ENCODE results near the gene NUBPL.
"Not testable (repeated sequence)": the region's sequence is repeated elsewhere in the genome, so short reads cannot be mapped to it uniquely, and the experiment has no call there.

NUBPL gene

DNA sequence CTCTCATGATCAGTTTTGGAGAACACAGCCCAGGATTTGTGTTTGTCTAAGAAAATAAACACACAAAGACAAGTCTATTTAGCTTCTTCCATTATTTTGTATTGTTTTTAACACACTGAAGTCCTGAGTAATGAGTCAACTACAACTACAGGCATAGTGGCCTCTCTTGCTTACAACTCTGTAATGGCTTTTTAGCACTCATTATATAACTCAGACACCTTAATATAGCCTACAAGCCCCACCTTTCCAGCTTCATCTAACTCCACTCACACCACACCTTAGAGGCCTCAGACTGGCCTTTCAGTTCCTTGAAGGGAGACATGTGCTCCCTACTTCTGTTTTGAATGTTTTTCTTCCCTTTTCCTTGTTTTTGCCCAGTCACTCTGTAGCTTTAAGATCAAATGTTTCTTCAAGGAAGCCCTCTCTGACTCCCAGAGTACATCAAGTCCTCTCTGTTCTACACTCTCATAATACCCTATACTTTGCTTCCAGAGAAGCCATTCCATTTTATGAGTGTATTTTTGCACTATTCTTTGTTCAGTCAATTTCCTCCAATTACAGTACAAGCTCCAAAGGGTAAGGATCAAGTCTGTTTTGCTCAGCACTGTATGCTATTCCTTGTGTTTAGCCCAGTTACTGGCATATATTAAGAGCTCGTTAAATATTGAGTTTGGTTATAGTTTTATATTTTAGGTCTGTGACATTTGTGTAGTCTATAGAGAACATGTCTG, 282.3 kb downstream of the NUBPL start:
- no peaks in the 10 kb centered on the region for H3K27me3 Mint-ChIP-seq
- H3K36me3 Mint-ChIP-seq, result peaks cover 18% of the 10 kb centered on the region
- H3K4me1 Mint-ChIP-seq, result no peaks in the 10 kb centered on the region
- DNase-seq (ENCODE audit: low spot score in 2 of 2) (no peak), ATAC-seq (ENCODE audit: low read depth) (no peak)
- H3K9me3 Mint-ChIP-seq, result no peaks in the 10 kb centered on the region
- H3K27ac Mint-ChIP-seq, result no peak overlapping the region
- no peak overlapping the region for H3K4me3 Mint-ChIP-seq

DNA sequence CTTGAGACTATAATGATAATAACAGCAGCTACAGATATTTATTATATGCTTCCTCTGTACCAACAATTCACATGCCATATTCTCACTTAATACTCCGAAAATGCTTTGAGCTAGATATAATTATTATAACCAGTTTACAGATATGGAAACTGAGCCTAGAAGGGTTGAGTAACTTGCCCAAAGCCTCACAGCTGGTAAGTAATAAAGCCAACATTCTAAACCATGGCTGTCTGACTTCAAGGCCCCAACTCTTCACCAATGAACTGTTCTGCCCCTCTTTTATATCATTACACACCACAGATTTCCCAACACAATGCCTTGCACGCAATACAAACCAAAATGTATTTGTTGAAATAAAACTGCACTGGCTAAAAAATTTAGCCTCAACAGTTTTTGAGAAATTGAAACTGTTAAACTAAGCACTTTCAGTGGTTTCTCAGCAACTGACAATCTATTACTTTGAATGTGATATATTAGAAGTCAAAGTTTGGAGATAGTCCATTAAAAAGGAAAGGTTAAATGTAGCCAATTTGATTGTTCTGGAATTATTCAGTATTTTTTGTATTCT, 293.4 kb downstream of the NUBPL start:
- DNase-seq (ENCODE audit: low spot score in 2 of 2) (no peak), ATAC-seq (ENCODE audit: low read depth) (no peak)
- Mint-ChIP-seq H3K9me3 (no peaks in the 10 kb centered on the region), H3K27ac (no peak overlapping the region), H3K27me3 (no peaks in the 10 kb centered on the region), H3K4me1 (no peaks in the 10 kb centered on the region), H3K4me3 (no peak overlapping the region), H3K36me3 (peaks cover 47% of the 10 kb centered on the region)

DNA sequence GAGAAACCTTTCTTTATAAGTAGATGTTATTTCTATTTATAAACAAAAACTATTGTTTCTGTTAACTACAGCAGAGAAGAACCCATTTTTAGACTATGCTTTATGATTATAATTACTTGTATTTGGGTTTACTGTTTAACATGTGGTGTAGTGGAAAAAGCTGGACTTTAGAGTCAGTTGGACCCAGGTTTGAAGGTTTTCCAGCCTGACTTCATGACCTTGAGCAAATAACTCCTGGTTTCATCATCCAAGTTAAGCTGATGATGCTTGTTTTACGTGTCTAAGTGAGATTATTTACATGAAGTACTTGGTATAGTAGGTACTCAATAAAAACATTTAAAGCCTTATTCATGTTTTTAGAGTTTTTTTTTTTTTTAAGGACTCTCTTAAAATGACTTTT, 294.1 kb downstream of the NUBPL start:
- Mint-ChIP-seq H3K4me3 (no peak overlapping the region), H3K9me3 (no peaks in the 10 kb centered on the region), H3K27me3 (no peaks in the 10 kb centered on the region), H3K27ac (no peak overlapping the region), H3K4me1 (no peaks in the 10 kb centered on the region), H3K36me3 (peaks cover 44% of the 10 kb centered on the region)
- no peak for ATAC-seq (ENCODE audit: low read depth)
- no peak for DNase-seq (ENCODE audit: low spot score in 2 of 2)

DNA sequence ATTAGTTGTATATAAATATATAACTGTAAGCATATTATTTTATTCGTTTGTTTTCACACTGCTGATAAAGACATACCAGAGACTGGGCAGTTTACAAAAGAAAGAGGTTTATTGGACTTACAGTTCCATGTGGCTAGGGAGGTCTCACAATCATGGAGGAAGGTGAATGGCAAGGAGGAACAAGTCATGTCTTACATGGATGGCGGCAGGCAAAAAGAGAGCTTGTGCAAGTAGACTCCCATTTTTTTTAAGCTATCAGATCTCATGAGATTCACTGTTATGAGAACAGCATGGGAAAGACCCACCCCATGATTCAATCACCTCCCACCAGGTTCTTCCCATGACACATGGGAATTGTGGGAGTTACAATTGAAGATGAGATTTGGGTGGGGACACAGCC, 294.8 kb downstream of the NUBPL start:
- H3K27me3 Mint-ChIP-seq; H3K9me3 Mint-ChIP-seq; H3K4me1 Mint-ChIP-seq; H3K27ac Mint-ChIP-seq; H3K4me3 Mint-ChIP-seq; ATAC-seq (ENCODE audit: low read depth); DNase-seq (ENCODE audit: low spot score in 2 of 2): not testable (repeated sequence)
- peaks cover 43% of the 10 kb centered on the region for H3K36me3 Mint-ChIP-seq

DNA sequence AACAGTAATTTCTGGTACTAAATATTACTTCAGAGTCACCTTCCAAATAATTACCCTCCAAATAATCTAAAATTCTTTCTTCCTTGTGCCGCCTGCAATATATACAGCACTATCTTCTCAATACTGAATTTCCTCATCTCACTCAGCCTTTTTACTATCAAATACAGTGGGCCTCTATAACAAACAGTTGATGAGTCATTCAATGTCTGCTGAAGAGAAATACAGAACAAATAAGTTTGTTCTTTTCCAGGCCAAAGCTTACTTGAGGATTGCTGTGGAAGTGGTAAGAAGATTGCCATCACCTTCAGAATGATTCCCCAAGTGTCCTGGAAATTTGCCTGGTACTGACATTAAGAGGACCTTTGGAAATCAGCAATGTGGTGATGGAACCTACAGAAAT, 297.7 kb downstream of the NUBPL start:
- H3K27ac Mint-ChIP-seq, result no peak overlapping the region
- no peaks in the 10 kb centered on the region for H3K27me3 Mint-ChIP-seq
- H3K36me3 Mint-ChIP-seq, result peaks cover 36% of the 10 kb centered on the region
- H3K9me3 Mint-ChIP-seq, result peaks cover 4% of the 10 kb centered on the region
- DNase-seq (ENCODE audit: low spot score in 2 of 2), result no peak
- H3K4me1 Mint-ChIP-seq, result no peaks in the 10 kb centered on the region
- H3K4me3 Mint-ChIP-seq, result no peak overlapping the region
- no peak for ATAC-seq (ENCODE audit: low read depth)

DNA sequence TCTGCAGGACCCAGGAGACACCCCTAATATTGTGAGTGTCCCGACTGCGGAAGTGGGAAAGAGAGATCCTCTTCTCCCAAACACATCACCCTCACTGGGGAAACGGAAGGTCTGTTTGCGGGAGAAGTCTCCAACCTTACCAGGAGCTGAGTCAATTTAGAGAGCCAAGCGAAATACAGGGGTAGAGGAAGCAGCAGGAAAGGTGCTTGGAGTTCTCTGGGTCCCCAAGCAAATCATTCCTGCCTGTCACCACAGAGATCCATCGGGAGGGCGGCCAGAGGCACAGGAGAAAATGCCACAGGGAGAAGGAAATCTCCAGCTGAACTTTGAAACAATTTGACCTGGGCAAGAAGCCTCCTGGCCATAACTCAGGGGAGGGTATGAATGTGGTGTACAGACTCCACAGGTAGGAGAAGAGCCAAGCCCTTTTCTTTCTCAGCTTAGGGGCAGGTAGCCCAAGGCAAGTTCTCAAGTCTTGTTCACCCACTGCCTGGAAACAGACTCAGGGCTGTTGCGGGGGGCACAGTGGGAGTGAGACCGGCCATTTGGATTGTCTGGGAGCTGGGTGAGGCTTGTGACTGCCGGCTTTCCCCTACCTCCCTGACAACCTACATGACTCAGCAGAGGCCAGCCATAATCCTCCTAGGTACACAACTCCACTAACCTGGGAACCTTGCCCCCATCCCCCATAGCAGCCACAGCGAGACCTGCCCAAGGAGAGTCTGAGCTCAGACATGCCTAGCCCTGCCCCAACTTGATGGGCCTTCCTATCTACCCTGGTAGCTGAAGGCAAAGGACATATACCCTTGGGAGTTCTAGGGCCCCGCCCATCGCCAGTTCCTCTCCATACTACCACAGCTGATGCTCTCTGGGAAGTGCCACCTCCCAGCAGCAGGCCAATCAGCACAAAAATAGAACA, 304.0 kb downstream of the NUBPL start:
- DNase-seq (ENCODE audit: low spot score in 2 of 2) (no peak), ATAC-seq (ENCODE audit: low read depth) (no peak)
- Mint-ChIP-seq H3K9me3 (peaks cover 21% of the 10 kb centered on the region), H3K4me1 (peaks cover 9% of the 10 kb centered on the region), H3K27ac (no peak overlapping the region), H3K36me3 (peaks cover 12% of the 10 kb centered on the region), H3K27me3 (no peaks in the 10 kb centered on the region), H3K4me3 (no peak overlapping the region)

DNA sequence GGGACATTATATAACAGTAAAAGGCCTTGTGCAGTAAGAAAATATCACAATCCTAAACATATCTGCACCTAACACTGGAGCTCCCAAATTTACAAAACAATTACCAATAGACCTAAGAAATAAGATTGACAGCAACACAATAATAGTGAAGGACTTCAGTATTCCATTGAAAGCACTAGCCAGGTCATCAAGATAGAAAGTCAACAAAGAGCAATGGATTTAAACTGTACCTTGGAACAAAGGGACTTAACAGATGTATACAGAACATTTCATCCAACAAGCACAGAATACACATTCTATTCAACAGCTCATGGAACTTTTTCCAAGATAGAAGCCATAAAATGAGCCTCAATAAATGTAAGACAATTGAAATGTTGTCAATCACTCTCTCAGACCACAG, 306.4 kb downstream of the NUBPL start:
- Mint-ChIP-seq H3K9me3 (peaks cover 17% of the 10 kb centered on the region), H3K27ac (no peak overlapping the region), H3K36me3 (peaks cover 5% of the 10 kb centered on the region), H3K4me1 (peaks cover 9% of the 10 kb centered on the region), H3K4me3 (no peak overlapping the region), H3K27me3 (no peaks in the 10 kb centered on the region)
- DNase-seq (ENCODE audit: low spot score in 2 of 2) (no peak), ATAC-seq (ENCODE audit: low read depth) (no peak)

DNA sequence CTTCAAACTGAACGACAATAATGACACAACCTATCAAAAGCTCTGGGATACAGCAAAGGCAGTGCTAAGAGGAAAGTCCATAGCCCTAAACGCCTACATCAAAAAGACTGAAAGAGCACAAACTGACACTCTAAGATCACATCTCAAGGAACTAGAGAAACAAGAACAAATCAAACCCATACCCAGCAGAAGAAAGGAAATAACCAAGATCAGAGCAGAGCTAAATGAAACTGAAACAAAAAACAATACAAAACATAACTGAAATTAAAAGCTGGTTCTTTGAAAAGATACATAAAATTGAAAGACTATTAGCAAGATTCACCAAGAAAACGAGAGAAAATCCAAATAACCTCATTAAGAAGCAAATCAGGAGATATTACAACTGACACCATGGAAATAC, 306.9 kb downstream of the NUBPL start:
- not testable (repeated sequence) for H3K4me1 Mint-ChIP-seq; H3K27me3 Mint-ChIP-seq; H3K36me3 Mint-ChIP-seq; DNase-seq (ENCODE audit: low spot score in 2 of 2); ATAC-seq (ENCODE audit: low read depth); H3K27ac Mint-ChIP-seq; H3K4me3 Mint-ChIP-seq
- peaks cover 17% of the 10 kb centered on the region for H3K9me3 Mint-ChIP-seq

DNA sequence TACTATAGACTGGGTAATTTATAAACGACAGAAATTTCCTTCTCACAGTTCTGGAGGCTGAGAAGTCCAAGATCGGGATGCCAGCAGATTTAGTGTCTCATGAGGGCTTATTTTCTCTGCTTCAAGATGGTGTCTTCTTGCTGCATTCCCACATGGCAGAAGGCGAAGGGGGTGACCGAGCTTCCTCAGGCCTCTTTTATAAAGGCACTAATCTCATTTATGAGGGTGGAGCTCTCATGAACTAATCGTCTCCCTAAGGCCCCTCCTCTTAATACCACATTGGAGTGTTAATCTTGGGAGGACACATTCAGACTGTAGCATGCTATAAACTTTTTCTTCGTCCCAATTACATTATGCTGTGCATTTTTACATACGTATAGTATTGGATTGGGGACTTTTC, 315.5 kb downstream of the NUBPL start:
- no peak for DNase-seq (ENCODE audit: low spot score in 2 of 2)
- H3K27me3 Mint-ChIP-seq, result peaks cover 2% of the 10 kb centered on the region
- no peaks in the 10 kb centered on the region for H3K36me3 Mint-ChIP-seq
- H3K4me1 Mint-ChIP-seq, result no peaks in the 10 kb centered on the region
- no peak for ATAC-seq (ENCODE audit: low read depth)
- no peak overlapping the region for H3K27ac Mint-ChIP-seq
- H3K4me3 Mint-ChIP-seq, result no peak overlapping the region
- no peaks in the 10 kb centered on the region for H3K9me3 Mint-ChIP-seq

DNA sequence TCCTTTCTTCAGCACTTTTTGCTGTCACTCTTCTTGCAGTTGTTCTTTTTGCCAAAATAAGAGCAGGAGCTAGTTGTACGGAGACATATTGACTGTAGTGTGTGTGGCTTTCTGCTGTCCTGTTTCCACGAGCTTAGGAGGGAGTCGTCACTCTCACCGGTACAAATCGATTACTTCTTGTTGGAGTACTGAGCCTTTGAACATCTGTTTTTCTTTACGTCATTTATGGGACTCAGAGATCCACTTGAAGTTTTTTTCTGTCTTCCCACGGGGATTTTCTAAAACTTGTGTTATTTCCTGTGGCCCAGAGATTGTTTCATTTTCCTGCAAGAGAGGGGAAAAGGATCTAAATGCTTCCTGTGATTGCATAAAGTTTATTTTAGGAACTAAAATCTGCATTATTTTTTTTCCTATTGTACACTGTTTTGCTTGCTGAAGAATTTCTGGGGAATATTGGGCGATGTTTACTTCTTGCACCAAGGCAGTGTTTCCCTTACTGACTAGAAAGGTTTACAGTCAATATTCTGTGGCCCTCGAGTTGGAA, 316.1 kb downstream of the NUBPL start:
- no peak for ATAC-seq (ENCODE audit: low read depth)
- no peaks in the 10 kb centered on the region for H3K36me3 Mint-ChIP-seq
- H3K4me1 Mint-ChIP-seq, result no peaks in the 10 kb centered on the region
- H3K27ac Mint-ChIP-seq, result no peak overlapping the region
- H3K9me3 Mint-ChIP-seq, result no peaks in the 10 kb centered on the region
- peaks cover 2% of the 10 kb centered on the region for H3K27me3 Mint-ChIP-seq
- DNase-seq (ENCODE audit: low spot score in 2 of 2), result no peak
- H3K4me3 Mint-ChIP-seq, result no peak overlapping the region

DNA sequence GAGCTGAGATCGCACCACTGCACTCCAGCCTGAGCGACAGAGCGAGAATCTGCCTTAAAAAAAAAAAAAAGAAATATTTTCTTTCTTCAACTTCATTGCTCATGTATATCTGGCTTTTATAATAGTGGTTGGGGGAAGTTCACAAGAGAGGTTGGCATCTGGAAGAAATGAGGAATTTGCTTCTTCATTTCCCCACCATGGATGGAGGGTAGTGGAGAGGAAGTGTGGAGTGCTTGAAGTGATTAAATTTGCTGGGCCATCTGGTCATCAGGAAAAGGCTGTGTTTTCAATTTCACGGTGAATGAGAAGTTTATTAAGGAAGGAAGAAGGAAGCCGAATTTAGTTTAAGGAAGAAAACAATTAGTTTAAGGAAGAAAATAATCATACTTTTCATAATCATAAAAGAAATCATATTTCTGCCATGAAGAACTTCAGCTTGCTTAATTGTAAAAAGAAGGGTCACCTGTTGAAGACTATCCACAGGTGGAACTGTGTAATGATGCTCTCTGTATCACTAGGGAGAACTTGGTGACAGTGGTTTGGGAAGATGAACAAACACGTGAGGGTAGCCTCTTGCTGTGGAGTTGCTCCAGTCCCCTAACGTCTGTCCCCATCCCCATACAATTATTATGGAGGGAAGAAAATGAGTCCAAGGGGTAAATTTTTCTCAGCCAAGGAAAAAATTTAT, 318.6 kb downstream of the NUBPL start:
- Mint-ChIP-seq H3K36me3 (no peaks in the 10 kb centered on the region), H3K4me1 (no peaks in the 10 kb centered on the region), H3K4me3 (no peak overlapping the region), H3K27me3 (peaks cover 2% of the 10 kb centered on the region), H3K9me3 (no peaks in the 10 kb centered on the region), H3K27ac (no peak overlapping the region)
- ATAC-seq (ENCODE audit: low read depth) (no peak), DNase-seq (ENCODE audit: low spot score in 2 of 2) (no peak)

DNA sequence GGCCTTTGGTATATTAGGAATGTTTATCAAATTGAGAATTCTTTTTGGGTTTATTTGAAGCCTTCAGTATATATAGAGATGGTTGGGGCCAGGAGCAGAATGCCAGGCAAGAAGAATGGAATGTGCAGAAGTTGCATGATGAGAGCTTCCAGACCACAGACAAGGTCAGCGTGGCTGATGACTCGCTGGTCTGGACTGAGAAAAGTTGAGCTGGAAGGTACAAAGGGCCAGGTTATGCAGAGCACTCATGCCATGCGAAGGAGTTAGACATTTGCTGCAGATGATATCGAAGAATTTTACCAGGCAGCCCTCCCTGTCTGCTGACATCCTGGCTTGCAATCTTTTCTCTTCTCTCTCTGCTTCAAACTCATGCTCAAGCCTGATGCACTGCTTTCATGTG, 319.7 kb downstream of the NUBPL start:
- peaks cover 2% of the 10 kb centered on the region for H3K27me3 Mint-ChIP-seq
- no peaks in the 10 kb centered on the region for H3K36me3 Mint-ChIP-seq
- DNase-seq (ENCODE audit: low spot score in 2 of 2) (no peak), ATAC-seq (ENCODE audit: low read depth) (no peak)
- no peaks in the 10 kb centered on the region for H3K9me3 Mint-ChIP-seq
- no peak overlapping the region for H3K27ac Mint-ChIP-seq
- no peaks in the 10 kb centered on the region for H3K4me1 Mint-ChIP-seq
- no peak overlapping the region for H3K4me3 Mint-ChIP-seq

DNA sequence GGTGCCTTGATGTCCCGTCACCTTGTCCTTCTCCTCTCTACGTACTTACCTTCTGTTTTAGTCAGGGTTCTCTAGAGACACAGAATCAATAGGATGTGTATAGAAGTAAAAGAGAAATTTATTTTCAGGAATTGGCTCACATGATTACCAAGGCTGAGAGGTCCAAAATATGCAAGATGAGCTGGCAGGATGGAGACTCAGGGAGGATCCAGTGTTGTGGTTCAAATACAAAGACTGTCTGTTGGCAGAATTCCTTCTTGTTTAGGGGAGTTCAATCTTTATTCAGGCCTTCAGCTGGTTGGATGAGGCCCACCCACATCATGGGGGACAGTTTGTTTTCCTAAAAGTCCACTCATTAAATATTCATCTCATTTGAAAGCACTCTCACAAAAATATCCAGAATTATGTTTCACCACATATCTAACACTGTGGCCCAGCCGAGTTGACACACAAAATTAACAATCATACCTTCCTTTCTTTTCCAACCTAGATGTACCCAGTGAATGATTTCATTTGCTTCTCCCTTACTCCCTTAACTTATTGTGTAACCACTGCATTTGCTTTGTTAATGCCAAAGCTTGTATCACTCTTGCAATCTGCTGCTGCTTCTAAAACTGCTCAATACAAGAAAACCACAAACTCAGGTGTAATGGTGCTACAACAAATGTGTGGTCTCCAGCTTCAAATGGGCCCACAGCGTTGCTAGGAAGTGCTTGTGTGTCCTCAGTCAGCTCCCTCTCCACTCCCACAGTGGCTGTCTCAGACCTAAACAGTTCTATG, 320.5 kb downstream of the NUBPL start:
- H3K9me3 Mint-ChIP-seq, result no peaks in the 10 kb centered on the region
- no peaks in the 10 kb centered on the region for H3K36me3 Mint-ChIP-seq
- DNase-seq (ENCODE audit: low spot score in 2 of 2) (no peak), ATAC-seq (ENCODE audit: low read depth) (no peak)
- no peaks in the 10 kb centered on the region for H3K4me1 Mint-ChIP-seq
- peaks cover 2% of the 10 kb centered on the region for H3K27me3 Mint-ChIP-seq
- H3K27ac Mint-ChIP-seq, result no peak overlapping the region
- no peak overlapping the region for H3K4me3 Mint-ChIP-seq

Data from memory B cell (primary cell).